Liver (tissue), 3 donors: Measurements from ENCODE around the gene FRMD4B.

ENCODE experiments used
- ATF3 ChIP-seq: IDR thresholded peaks from 2 replicates; pipeline ENCODE4 v1.6.1; 2016; ENCODE audit warnings: antibody characterized with exemption
- CTCF ChIP-seq: fragments of 150-350 bp; IDR thresholded peaks from 2 replicates; pipeline ENCODE4 v1.5.1; 2017; ENCODE audit warnings: improper control_type of control experiment, low read depth, low read length; ENCODE audit not compliant: missing input control
- EGR1 ChIP-seq, 2 donors: IDR thresholded peaks; 2 replicates each; pipeline ENCODE4 v1.6.1; 2016 to 2018; ENCODE audit warnings: antibody characterized with exemption in 2 of 2, low read depth in 2 of 2
- GABPA ChIP-seq, 2 donors: IDR thresholded peaks in 1 of 2; conservative IDR thresholded peaks in 1 of 2; 2 replicates each; pipeline ENCODE4 v1.6.1; 2016; ENCODE audit warnings: antibody characterized with exemption in 2 of 2, mild to moderate bottlenecking in 1 of 2, moderate library complexity in 1 of 2
- MAX ChIP-seq: IDR thresholded peaks from 2 replicates; pipeline ENCODE4 v1.6.1; 2016; ENCODE audit warnings: antibody characterized with exemption
- REST ChIP-seq: IDR thresholded peaks from 2 replicates; pipeline ENCODE4 v1.6.1; 2016; ENCODE audit warnings: antibody characterized with exemption, mild to moderate bottlenecking
- RXRA ChIP-seq, 2 donors: IDR thresholded peaks; 2 replicates each; pipeline ENCODE4 v1.6.1; 2017 to 2018; ENCODE audit warnings: antibody characterized with exemption in 2 of 2, mild to moderate bottlenecking in 1 of 2
- TAF1 ChIP-seq: conservative IDR thresholded peaks from 2 replicates; pipeline ENCODE4 v1.6.1; 2016; ENCODE audit warnings: antibody characterized with exemption, mild to moderate bottlenecking
- donor health status: healthy.
- donor health status: healthy.

GRCh38 chr3:69120879-69121464, 264.9 kb downstream of the FRMD4B start:
- TF ChIP-seq MAX (no peak), CTCF (peak; percentile 91), REST (no peak), RXRA (IDR thresholded peaks at IDR 0.05) (no peak), GABPA (IDR thresholded peaks at IDR 0.05 in 1 of 2, conservative IDR thresholded peaks at IDR 0.05 in 1 of 2) (no peak), TAF1 (no peak), EGR1 (IDR thresholded peaks at IDR 0.05; ENCODE audit: low read depth in 2 of 2) (no peak), ATF3 (no peak)
